Right lobe of liver (tissue), 6 donors: ENCODE data around the gene SF1. TPM values are rescaled to one million over a fixed set of nuclear protein-coding genes. Genes with fewer than 3 reads are reported as not detected.

Source experiments
- ATAC-seq, 4 donors: fragments of 200-7000 bp; cut with Tn5 transposase; one replicate each; pipeline ENCODE4 v1.9.1; 2020; ENCODE audit warnings: mild to moderate bottlenecking in 4 of 4, moderate library complexity in 4 of 4
- DNase-seq, 3 donors: peaks; one replicate each; pipeline ENCODE4 v3.0.0-alpha.2; 2020
- H3K27ac ChIP-seq, 3 donors: fragments of 200-600 bp; one replicate each; pipeline ENCODE4 v1.8.0; 2022
- H3K27me3 ChIP-seq, 2 donors: fragments of 200-600 bp; one replicate each; pipeline ENCODE4 v1.8.0; 2022
- H3K36me3 ChIP-seq, 4 donors: fragments of 200-600 bp; sonication (generic) in 1 of 4; one replicate each; pipeline versions ENCODE4 v1.5.1 to v1.8.0; 2017 to 2022; ENCODE audit warnings: control low read depth in 1 of 4
- H3K4me1 ChIP-seq, 4 donors: fragments of 200-600 bp; sonication (generic) in 1 of 4; one replicate each; pipeline versions ENCODE4 v1.5.1 to v1.8.0; 2017 to 2022; ENCODE audit warnings: control low read depth in 1 of 4
- H3K4me3 ChIP-seq, 3 donors: fragments of 200-600 bp; one replicate each; pipeline ENCODE4 v1.8.0; 2022
- H3K9me3 ChIP-seq, 4 donors: fragments of 200-600 bp; sonication (generic) in 1 of 4; one replicate each; pipeline versions ENCODE4 v1.5.1 to v1.8.0; 2017 to 2022; ENCODE audit warnings: control low read depth in 1 of 4
- CTCF ChIP-seq, 4 donors: fragments of 200-600 bp in 3 of 4; fragments of 450-650 bp in 1 of 4; IDR thresholded peaks; one replicate each; pipeline versions ENCODE4 v1.5.1 to v1.8.0; 2016 to 2022; ENCODE audit warnings: antibody characterized with exemption in 4 of 4, mild to moderate bottlenecking in 2 of 4
- POLR2A ChIP-seq: fragments of 450-650 bp; IDR thresholded peaks from one replicate; pipeline ENCODE4 v1.6.1; 2017; ENCODE audit warnings: antibody characterized with exemption, mild to moderate bottlenecking
- WGBS: methylation state at CpG from one replicate; pipeline ENCODE4 v1.1.6; 2018; ENCODE audit warnings: low coverage, low lambda C conversion rate; ENCODE audit not compliant: insufficient coverage; ENCODE audit errors: missing lambda C conversion rate; 5-methylcytosine and 5-hydroxymethylcytosine counted together
- intact Hi-C, 2 donors: fragments of 100-400 bp; cut with DNase I; formaldehyde crosslinking; loops; one replicate each; pipeline versions ENCODE4 v1.11.2 to v1.14.1; 2022
- total RNA-seq, 6 experiments: library from RNA; depleted of rRNA in 2 of 6; stranded (reverse); fragments of >200 nt in 2 of 6; fragmentation: NEBNext Ultra II Directional in 3 of 6; extraction: Animal tissue kit (Norgen Biotek cat#: 25700) in 3 of 6; gene quantifications; one replicate each; pipeline versions ENCODE4 v1.1.0 to v1.2.4, GENCODE V29; 2016 to 2023
- donor health status: DM: no; HTN: yes; CAD: no.
- donor health status: DM: no; HTN: no; CAD: no.
- donor health status: DM: no; HTN: no; CAD: no.
- donor health status: DM: no; HTN: yes; CAD: no.
- donor health status: DM: no; HTN: yes; CAD: no.

Gene SF1
- total RNA-seq, 6 experiments from 2014 or later, result 92.7 to 164 (median 141) TPM

DNA sequence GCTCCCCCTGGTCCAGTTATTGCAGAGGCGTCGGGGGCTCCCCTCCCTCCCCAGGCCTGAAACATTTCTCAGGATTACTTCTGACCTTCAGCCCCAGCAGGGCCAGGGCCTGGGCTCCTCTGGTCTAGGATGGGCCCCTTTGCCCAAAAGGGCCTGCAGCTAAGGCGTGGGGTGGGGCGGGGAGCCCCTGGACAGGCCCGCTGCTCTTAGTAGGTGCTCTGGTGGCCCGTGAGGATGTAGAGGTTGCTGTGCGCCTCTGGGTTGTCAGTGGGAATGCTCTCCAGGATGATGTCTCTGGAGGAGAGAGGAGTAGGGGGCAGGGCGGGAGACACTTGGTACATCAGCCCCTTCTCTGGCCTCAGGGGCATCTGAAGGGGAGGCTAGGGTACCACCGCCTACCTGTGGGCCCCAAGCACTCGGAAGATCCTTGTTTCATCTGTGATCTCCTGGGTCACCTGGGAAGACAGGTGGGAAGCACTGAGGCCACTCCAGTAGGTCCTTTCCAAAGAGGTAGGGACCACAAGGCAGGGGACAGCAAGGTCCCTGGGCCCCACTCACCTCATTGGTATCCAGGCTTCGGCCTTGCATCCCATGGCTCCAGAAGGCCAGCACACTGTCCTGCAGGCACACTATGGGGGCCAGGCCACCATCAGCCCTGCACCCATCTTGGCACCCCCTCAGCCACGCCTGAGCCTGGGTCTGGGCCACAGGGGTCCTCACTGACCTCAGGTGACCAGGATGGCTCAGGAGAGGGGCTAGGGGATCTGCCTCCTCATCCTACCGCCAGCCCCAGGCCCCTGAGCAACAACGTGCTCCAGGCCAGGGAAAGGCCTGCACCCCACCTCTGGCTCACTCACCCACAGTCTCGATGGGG is 11.2 kb upstream of the SF1 start:
- TF ChIP-seq CTCF (IDR thresholded peaks at IDR 0.05) (no peak), POLR2A (no peak)
- Histone ChIP-seq H3K4me3 (no peak overlapping the region), H3K36me3 (no peaks in the 10 kb centered on the region), H3K27me3 (no peaks in the 10 kb centered on the region), H3K27ac (no peak overlapping the region), H3K9me3 (no peaks in the 10 kb centered on the region), H3K4me1 (no peaks in the 10 kb centered on the region)
- DNase-seq (peak in 1 of 3 donors; percentile 50), ATAC-seq (no peak)
- WGBS, result 48% methylated on average over 2 of the region's 15 CpGs
- intact Hi-C loops, result loop anchor here (5.0 to 10.0 kb wide), 2 partner anchors 48 to 55 kb away; partner anchors contain the start of gene CDC42BPG (in 1 of the 2)

DNA sequence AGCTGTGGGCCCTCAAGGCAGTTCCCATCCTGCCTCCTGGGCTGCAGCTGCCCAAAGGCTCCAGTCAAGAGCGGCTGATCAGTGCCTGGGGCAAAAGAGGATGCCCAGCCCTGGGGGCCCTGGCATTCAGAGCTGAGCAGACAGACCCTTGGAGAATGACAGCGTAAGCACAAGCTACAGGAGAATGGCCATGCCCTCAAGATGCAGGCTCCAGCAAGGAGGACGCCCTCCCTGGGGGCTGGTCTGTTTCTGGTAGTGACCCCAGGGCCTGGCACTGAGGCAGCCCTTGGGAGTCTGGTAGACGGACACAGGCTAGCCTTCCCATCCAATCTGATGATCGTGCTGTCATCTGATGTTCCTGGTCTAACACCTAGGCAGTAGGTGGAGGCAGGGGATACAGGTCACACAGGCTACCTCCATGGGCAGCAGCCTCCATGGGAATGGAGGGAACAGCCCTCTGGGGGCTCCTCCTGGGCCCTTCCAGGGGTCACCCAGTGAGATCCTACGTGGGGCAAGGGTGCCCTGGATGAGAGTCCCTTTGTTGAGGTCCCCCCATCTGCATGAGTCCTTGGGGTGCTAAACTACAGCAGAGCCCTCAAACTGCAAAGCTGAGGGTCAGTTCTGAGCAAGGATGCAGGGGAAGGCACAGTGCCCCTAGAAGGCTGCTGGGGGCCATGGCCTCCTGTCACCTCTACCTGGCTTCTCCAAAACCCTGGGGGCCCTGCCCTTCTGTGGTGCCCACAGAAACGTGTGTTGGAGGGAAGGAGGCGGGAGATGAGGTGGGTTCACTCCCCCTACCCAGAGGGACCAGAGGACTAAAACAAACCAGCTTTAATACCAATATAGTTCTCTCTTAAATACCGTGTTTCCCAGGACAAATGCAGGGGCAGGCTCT is 10.2 kb upstream of the SF1 start:
- DNase-seq (peak in 1 of 3 donors; percentile 30), ATAC-seq (no peak)
- H3K27me3 ChIP-seq, result no peaks in the 10 kb centered on the region
- H3K4me3 ChIP-seq, result no peak overlapping the region
- intact Hi-C loops, result loop anchor here in 1 of 2 donors (10.0 kb wide), 1 partner anchor 56 kb away; the partner anchor contains the start of gene CDC42BPG
- H3K27ac ChIP-seq, result no peak overlapping the region
- no peaks in the 10 kb centered on the region for H3K9me3 ChIP-seq
- WGBS, result 72% methylated on average over 3 of the region's 9 CpGs
- H3K4me1 ChIP-seq, result no peaks in the 10 kb centered on the region
- H3K36me3 ChIP-seq, result no peaks in the 10 kb centered on the region
- no peak for TF ChIP-seq POLR2A

DNA sequence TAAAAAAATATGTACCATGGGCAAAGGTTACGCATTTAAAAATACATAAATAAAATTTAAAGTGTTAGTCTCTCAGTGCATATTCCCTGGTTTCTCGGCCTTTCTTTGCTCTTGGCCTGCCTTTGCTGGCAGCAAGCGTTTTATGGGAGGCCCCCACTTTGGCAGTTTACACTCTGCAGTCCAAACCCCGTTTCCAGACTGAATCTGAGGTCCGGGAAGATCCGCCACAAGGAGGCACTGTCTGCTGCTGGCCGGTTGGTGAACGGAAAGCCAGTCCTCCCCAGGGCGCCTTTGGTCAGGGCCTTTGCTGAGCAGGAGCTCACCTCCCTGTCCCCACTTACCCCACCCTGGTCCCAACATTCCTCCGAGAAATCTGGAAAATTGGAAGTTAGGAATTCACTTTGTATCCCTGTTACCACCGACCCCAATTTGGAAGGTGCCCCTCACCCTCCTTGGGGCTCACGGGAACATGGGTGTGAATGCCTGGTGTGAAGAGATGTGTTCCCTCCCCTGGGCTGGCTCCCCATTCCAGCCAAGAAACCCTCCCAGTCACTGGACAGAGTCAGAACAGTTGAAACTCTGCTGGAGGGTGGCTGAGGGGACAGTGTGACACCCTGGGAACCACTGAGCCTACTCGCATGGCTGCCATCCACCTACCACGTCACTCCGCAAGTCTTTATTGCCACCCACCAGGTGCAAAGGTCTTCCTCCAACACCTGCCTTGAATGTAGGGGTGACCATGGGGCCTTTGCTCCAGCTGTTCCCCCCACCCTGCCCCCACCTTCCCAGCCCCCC is 9.4 kb upstream of the SF1 start:
- ATAC-seq (peak; percentile 76 to 84 (median 84)), DNase-seq (peak; percentile 71 to 75 (median 71))
- no peak overlapping the region for H3K4me3 ChIP-seq
- peak; percentile 66 to 77 (median 72) for TF ChIP-seq CTCF (IDR thresholded peaks at IDR 0.05)
- TF ChIP-seq POLR2A, result no peak
- no peaks in the 10 kb centered on the region for H3K27me3 ChIP-seq
- no peak overlapping the region for H3K27ac ChIP-seq
- H3K4me1 ChIP-seq, result no peaks in the 10 kb centered on the region
- WGBS, result 54% methylated on average over 5 of the region's 15 CpGs
- H3K9me3 ChIP-seq, result no peaks in the 10 kb centered on the region
- intact Hi-C loops, result loop anchor here in 1 of 2 donors (10.0 kb wide), 1 partner anchor 57 kb away; the partner anchor contains the start of gene CDC42BPG
- H3K36me3 ChIP-seq, result no peaks in the 10 kb centered on the region

GRCh38 chr11:64786308-64786707 is 8.0 kb upstream of the SF1 start:
- no peak overlapping the region for H3K4me3 ChIP-seq
- TF ChIP-seq POLR2A (no peak), CTCF (IDR thresholded peaks at IDR 0.05) (no peak)
- no peaks in the 10 kb centered on the region for H3K4me1 ChIP-seq
- 89% methylated on average over 2 of the region's 10 CpGs for WGBS
- intact Hi-C loops, result loop anchor here in 1 of 2 donors (10.0 kb wide), 1 partner anchor 58 kb away; the partner anchor contains the start of gene CDC42BPG
- H3K36me3 ChIP-seq, result no peaks in the 10 kb centered on the region
- no peaks in the 10 kb centered on the region for H3K27me3 ChIP-seq
- peak in 2 of 3 donors; percentile 9 to 29 for DNase-seq
- ATAC-seq, result no peak
- no peaks in the 10 kb centered on the region for H3K9me3 ChIP-seq
- H3K27ac ChIP-seq, result no peak overlapping the region
